UCSD-AML1 (cell line): ENCODE measurements around the gene P2RY6.

Experiments used
- DNase-seq: peaks from one replicate; lab custom pipeline; 2025; ENCODE audit not compliant: unreplicated experiment; lab: John Stamatoyannopoulos, UW

The P2RY6 gene

DNA sequence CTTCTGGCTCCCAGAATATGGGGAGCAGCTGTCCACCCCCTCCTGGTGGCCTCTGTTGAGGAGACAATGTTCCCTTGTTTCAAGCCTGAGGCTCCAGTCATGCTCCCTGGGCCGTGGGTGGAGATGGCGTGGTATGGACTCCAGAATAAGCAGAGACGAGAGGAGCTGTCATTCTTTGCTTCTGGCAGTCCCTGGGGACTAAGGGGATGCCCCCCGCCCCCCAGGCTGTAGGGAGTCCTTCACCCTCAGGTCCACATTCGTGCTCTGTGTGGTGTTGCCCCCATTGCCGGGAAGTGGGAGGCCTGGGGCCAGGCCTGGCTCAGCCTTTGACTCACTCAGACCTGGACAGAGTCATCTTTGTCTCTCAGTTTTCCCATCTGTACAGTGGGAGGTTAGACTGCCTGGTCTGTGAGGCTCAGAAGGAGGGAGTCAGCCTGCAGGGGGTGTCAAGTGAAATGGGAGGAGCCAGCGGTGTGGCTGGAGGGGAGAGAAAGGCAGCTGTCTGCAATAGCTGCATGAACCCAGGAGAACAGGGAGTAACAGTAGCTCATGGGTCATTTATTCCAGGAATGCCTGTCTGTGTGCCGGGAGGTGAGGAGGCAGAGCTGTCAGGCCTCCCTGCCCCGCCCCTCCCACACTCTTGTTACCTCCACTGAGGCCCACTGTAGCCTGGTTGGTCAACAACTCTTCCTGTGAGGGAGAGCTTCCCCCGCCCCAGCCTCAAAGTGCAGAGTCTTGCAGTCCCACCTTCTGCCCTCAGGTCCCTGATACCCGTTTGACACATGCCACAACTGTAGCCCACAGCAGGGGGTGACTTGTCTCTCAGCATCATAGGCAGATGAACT, 42.2 kb downstream of the P2RY6 start:
- DNase-seq: no peak

GRCh38 chr11:73315293-73316020, 43.3 kb downstream of the P2RY6 start:
- DNase-seq: no peak

DNA sequence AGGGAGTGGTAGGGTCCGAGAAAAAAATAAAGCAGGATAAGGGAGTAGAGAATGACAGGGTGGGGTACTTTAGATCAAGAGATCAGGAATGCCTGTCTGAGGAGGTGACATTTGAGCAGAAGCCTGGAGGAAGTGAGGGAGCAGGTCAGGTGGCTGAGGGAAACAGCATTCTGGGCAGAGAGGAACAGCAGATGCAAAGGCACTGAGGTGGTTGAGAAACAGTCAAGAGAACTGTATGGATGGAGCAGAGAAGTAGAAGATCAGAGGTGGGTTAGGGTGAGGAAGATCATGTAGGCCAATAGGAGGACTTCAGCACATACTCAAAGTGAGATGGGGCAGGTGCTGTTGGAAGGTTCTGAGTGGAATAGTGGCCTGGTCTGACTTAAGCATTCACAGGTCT, 44.3 kb downstream of the P2RY6 start:
- DNase-seq: no peak

DNA sequence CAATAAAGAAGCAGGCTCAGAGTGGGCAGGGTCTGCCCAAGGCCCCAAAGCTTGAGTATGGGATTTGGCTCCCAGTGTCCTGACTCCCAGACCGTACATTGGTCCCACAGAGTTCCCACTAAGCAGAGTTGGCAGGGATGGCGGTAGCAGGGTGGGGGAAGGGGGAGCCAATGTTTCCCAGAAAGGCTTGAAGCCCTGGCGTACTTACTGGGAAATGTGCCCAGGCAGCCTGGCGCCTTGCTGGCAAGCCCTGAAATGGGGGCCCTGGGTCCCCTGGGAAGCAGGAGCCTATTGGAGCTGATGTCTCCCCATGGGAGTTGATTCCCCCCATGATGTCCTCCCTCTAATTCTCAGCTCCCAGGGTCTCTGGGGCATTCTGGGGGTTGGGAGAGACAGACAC, 45.2 kb downstream of the P2RY6 start:
- no peak for DNase-seq

DNA sequence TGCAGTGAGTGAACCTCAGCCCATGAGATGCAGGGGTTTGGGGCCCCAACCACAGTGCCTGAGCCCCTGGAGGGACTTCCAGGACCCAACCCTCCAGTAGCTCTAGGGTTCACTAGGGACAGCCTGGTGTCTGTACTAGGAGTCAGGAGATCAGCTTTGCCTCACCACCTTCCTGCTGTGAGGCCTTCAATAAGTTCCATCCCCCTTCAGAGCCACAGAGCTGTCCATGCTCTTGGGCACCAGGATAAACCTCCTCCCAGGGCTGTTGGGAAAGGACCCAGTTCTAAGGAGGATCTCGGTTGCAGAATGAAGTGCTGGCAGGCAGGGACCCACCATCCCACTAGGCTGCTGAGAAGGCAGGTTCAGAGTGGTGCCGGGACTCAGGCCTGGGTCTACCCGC, 45.7 kb downstream of the P2RY6 start:
- no peak for DNase-seq

DNA sequence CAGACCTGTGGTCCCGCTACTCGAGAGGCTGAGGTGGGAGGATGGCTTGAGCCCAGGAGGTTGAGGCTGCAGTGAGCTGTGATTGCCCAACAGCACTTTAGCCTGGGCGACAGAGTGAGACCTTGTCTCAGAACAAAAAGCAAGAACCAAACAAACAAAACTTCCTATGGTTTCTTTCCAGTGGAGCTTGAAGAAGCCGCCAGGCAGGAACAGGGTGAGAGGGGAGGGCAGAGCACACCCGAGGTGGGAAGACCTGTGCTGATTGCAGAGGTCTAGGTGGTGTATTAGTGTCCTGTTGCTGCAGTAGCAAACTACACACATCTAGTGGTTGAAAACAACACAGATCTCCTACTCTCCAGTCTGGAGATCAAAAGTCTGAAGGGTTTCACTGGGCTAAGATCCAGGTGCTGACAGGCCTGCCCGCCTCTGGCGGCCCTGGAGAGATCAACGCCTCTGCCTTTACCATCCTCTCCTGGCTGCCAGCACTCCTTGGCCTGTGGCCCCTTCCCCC, 46.4 kb downstream of the P2RY6 start:
- DNase-seq: no peak

DNA sequence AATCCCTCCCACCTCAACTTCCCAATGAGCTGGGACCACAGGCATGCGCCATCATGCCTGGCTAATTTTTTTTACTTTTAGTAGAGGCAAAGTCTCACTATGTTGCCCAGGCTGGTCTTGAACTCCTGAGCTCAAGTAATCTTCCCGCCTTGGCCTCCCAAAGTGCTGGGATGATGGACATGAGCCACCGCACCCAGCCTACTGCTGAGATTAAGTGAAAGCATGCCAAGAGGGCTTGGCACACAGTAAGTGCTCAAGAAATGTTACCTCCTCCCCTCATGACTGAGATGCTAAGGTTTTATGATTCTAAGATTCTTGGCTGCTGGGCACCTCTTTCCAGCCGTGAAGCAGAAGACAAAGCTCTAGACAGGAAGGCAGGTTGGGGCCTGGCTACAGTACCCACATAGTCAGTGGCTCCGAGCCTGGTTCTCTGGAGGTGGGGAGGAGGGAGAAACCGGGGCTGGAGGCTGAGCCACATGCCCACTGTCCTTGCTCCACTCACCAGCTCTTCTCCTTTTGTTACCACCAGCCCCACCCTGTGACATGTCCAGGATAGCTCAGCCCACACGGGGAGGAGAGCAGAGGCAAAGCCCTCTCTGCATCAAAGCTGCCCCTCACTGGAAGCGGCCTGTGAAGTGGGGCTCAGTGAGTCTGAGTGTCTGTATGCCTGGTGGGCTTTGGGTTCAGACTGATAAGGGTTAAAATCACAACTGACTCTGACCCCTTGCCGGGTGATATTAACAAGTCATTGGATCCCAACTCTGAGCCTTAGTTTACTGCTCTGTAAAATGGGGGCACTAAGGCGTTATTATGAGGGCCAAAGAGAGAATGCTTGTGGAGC, 48.8 kb downstream of the P2RY6 start:
- no peak for DNase-seq

- peak; percentile 79 for DNase-seq
Measured at GRCh38 chr11:73321604-73322381, 49.7 kb downstream of the P2RY6 start.

- DNase-seq: no peak
Measured at GRCh38 chr11:73322382-73323306, 50.5 kb downstream of the P2RY6 start.

- peak; percentile 39 for DNase-seq
Measured at GRCh38 chr11:73323464-73323863, 51.3 kb downstream of the P2RY6 start.

- no peak for DNase-seq
Measured at GRCh38 chr11:73324116-73324515, 52.0 kb downstream of the P2RY6 start.

DNA sequence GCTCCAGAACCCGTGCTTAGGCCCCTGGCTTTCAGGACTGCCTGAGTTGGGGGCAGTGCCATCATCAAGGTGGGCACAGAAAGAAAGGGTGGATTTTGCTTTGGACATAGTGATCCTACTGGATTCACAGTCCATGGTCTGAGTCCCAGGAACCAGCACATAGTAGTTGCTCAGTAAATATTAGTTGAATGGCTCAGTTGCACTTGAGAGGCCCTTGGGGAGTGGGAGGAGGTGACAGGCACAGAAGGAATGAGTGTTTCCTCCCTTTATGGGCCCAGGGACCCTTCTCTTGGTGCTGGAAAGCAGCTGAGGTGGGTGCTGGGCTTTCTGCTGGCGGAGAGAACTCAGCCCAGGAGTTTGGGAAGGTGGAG, 52.5 kb downstream of the P2RY6 start:
- DNase-seq: no peak

DNA sequence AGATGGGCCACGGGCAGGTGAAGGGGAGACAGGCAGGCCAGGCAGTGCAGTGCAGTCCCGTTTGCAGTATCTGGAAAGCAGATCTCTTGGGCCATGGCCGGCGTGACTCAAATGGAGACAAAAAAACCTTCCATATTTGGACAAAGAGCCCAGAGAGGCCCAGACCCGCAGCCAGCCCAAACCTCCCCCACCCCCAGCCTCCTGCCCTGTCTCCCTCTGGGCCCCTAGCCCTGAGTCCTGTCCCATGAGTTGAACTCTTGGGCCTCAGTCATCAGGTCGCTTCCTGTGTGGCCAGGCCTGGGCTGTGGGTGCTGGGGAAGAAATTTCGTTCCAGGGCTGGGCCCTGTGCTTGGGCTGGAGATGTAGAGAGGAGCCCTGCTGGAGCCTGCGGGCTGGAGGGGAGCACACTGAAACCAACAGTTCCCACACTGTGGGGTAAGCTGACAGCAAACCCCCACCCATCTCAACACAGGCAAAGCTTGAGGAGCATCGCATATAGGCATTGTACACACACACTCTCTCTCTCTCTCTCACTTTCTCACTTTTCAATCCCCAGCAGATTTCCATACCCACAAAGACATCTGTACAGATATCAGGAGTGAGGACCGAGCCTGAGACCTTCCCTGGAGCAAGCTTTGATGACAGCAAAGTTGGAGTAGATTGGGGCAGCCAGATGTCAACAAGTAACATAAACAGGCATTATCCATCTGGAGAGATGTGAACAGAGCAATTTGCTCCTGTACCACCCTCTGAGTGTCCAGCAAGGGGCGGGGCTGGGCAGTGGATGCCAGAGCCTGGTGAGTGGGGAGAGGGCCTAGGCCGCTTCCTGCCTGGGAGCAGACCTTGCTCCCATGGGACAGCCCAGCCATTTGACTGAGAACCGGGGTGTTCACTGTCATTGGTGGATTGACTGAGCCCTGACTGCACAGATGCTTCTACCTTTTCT, 53.2 kb downstream of the P2RY6 start:
- DNase-seq: no peak

DNA sequence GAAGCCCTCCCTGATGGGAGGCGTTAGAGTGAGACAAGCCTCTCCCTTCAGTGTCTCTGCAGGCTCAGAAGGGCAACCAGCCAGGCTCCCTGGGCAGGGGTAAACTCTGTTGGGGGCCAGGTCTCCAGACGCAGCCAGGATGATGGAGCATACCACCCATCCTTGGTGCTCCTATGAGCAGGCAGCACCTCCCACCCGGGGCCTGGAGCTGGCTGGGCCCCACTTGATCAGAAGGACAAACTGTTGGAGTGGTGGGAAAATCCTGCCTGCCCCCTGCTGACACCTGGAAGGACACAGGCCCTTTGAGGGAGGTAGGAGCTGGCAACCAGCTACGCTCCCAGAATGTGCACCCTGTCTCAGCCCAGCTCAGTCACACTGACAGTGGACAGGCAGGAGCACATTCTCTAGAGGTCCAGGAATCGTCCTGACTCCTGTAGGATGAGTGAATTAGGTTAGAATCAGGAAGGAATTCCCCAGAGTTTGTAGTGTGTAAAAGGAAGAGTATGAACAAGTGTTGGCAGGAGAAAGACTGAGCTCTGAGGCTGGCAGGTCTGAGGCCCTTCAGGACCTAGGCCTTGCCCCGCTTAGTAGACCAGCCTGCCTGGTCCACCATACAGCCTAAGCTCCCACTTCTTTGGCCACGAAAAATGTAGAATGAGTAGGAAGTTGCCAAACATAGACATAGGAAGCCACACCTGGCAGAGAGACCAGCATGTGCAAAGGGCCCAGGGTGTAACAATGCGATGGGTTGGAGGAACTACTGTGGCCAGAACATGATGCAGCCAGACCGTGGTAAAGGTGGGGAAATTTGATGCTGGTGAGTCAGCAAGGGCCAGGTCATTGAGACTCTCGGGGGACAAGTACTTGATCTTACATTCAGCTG, 55.0 kb downstream of the P2RY6 start:
- no peak for DNase-seq

GRCh38 chr11:73327812-73328364, 55.8 kb downstream of the P2RY6 start:
- no peak for DNase-seq

DNA sequence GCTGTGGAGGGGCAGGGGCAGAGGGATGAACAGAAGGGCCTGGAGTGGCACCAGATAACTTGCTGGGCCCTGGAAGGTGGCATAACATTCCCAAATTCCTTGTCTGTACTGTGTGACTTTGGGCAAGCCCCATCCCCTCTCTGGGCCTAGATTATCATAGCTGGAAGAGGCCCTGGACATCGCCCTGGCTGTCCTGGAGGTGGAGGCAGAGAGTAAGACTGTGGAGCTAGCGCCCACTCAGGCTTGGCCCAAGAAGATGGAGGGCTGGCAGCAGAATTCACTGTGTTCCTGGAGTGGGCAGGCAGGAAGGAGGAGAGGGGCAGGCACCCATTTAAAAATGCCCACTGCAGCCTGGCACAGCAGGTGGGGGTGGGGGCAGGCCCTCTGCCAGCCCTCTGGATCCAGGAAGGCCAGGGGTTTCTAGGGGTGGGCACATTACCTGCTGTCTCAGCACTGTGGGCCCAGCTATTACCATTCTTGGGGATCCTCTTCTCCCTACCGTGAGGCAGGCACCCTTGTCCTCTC, 58.5 kb downstream of the P2RY6 start:
- DNase-seq: no peak
